ENCODE data around the gene IL1RAPL1.

Gene IL1RAPL1

DNA sequence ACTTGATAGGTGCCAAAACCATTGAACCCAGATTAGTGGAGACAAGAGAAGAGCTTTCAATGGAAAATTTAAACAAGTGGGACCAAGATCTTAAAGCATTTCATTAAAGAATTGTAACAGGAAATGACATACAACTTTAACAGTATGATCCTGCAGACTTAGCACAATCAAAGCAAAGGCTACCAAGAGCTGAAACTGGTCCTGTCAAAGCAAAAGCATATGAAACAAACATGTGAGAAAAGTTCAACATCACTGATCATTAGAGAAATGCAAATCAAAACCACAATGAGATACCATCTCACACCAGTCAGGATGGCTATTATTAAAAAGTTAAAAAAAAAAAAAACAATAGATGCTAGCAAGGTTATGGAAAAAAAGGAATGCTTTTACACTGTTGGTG is 425.6 kb downstream of the IL1RAPL1 start:
- Mint-ChIP-seq H3K9me3 (peaks cover 15% of the 10 kb centered on the region), H3K27ac (no peak overlapping the region), H3K36me3 (ENCODE audit: low read depth) (no peaks in the 10 kb centered on the region), H3K4me1 (no peaks in the 10 kb centered on the region), H3K4me3 (no peak overlapping the region), H3K27me3 (ENCODE audit: low read depth, poor library complexity) (peaks cover 2% of the 10 kb centered on the region)
- no peak for DNase-seq
- no peak for TF ChIP-seq CTCF (IDR thresholded peaks at IDR 0.05)

GRCh38 chrX:29023207-29023606 is 436.0 kb downstream of the IL1RAPL1 start:
- DNase-seq = no peak
- no peaks in the 10 kb centered on the region for H3K36me3 Mint-ChIP-seq (ENCODE audit: low read depth)
- no peak overlapping the region for H3K4me3 Mint-ChIP-seq
- H3K9me3 Mint-ChIP-seq = peaks cover under 1% of the 10 kb centered on the region
- no peaks in the 10 kb centered on the region for H3K27me3 Mint-ChIP-seq (ENCODE audit: low read depth, poor library complexity)
- no peak overlapping the region for H3K27ac Mint-ChIP-seq
- H3K4me1 Mint-ChIP-seq = no peaks in the 10 kb centered on the region
- TF ChIP-seq CTCF (IDR thresholded peaks at IDR 0.05) = no peak

DNA sequence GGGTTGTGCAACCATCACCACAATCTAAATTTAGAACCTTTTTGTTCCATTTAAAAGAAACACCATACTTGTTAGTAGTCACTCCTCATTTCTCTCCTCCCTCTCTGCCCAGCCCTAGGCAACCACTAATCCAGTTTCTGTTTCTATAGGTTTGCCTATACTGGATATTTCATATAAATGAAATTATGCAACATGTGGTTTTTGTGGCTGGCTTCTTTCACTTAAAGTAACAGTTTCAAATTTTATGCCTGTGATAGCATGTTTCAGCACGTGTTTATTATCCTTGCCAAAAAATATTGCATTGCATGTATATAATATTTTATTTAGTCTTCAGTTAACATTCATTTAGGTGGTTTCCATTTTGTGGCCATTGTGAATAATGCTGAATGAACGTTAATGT is 437.6 kb downstream of the IL1RAPL1 start:
- Mint-ChIP-seq H3K4me1 (no peaks in the 10 kb centered on the region), H3K27ac (no peak overlapping the region), H3K36me3 (ENCODE audit: low read depth) (peaks cover 4% of the 10 kb centered on the region), H3K9me3 (peaks cover 14% of the 10 kb centered on the region), H3K4me3 (no peak overlapping the region), H3K27me3 (ENCODE audit: low read depth, poor library complexity) (no peaks in the 10 kb centered on the region)
- DNase-seq = no peak
- no peak for TF ChIP-seq CTCF (IDR thresholded peaks at IDR 0.05)

DNA sequence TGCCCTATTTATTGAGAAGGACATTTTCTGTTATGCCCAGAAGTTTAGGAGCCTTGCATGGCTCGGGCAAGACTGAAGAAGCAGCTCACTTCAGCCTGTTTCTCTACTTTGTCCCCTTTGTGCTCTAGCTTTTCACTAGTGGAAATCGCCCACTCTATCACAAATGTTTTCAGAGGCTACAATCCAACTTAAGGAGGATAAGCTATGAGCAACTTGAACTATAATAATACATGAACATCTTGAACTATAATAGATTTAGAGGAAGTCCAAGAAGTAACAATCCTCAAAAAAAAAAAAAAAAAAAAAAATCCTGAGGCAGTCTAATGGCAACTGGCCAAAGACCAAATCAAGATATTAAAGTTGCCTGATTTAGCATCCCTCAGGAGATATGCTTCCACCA is 452.3 kb downstream of the IL1RAPL1 start:
- Mint-ChIP-seq H3K9me3 (no peaks in the 10 kb centered on the region), H3K36me3 (ENCODE audit: low read depth) (no peaks in the 10 kb centered on the region), H3K4me1 (no peaks in the 10 kb centered on the region), H3K27me3 (ENCODE audit: low read depth, poor library complexity) (no peaks in the 10 kb centered on the region), H3K4me3 (no peak overlapping the region), H3K27ac (no peak overlapping the region)
- TF ChIP-seq CTCF (IDR thresholded peaks at IDR 0.05) = no peak
- DNase-seq = no peak

- H3K4me3 Mint-ChIP-seq = no peak overlapping the region
- no peaks in the 10 kb centered on the region for H3K36me3 Mint-ChIP-seq (ENCODE audit: low read depth)
- H3K27ac Mint-ChIP-seq = peak overlapping the region; percentile 33
- no peaks in the 10 kb centered on the region for H3K27me3 Mint-ChIP-seq (ENCODE audit: low read depth, poor library complexity)
- no peaks in the 10 kb centered on the region for H3K4me1 Mint-ChIP-seq
- TF ChIP-seq CTCF (IDR thresholded peaks at IDR 0.05) = no peak
- no peak for DNase-seq
- H3K9me3 Mint-ChIP-seq = no peaks in the 10 kb centered on the region
Observed at GRCh38 chrX:29040160-29040559, 452.9 kb downstream of the IL1RAPL1 start.

GRCh38 chrX:29042341-29042740 is 455.1 kb downstream of the IL1RAPL1 start:
- no peak overlapping the region for H3K4me3 Mint-ChIP-seq
- no peak for TF ChIP-seq CTCF (IDR thresholded peaks at IDR 0.05)
- DNase-seq = no peak
- H3K9me3 Mint-ChIP-seq = no peaks in the 10 kb centered on the region
- no peaks in the 10 kb centered on the region for H3K4me1 Mint-ChIP-seq
- no peak overlapping the region for H3K27ac Mint-ChIP-seq
- no peaks in the 10 kb centered on the region for H3K27me3 Mint-ChIP-seq (ENCODE audit: low read depth, poor library complexity)
- no peaks in the 10 kb centered on the region for H3K36me3 Mint-ChIP-seq (ENCODE audit: low read depth)
